IgD-negative memory B cell (primary cell): ENCODE data around the gene ADAMTS17. TPM values are rescaled to one million over a fixed set of nuclear protein-coding genes. Genes with fewer than 3 reads are reported as not detected.
"Not testable (repeated sequence)": the region's sequence is repeated elsewhere in the genome, so short reads cannot be mapped to it uniquely, and the experiment has no call there.

Experiments
- H3K27ac Mint-ChIP-seq, 3 donors: one replicate each; pipeline ENCODE4 v1.8.0; 2020 to 2022; ENCODE audit warnings: mild to moderate bottlenecking in 3 of 3, mixed read lengths in 3 of 3, moderate library complexity in 1 of 3
- H3K27me3 Mint-ChIP-seq: one replicate; pipeline ENCODE4 v1.8.0; 2021; ENCODE audit warnings: mixed read lengths
- H3K36me3 Mint-ChIP-seq: one replicate; pipeline ENCODE4 v1.8.0; 2020; ENCODE audit warnings: mild to moderate bottlenecking, mixed read lengths
- H3K4me1 Mint-ChIP-seq, 3 donors: one replicate each; pipeline ENCODE4 v1.8.0; 2020 to 2022; ENCODE audit warnings: mixed read lengths in 3 of 3, mild to moderate bottlenecking in 1 of 3
- H3K4me3 Mint-ChIP-seq, 4 donors: one replicate each; pipeline ENCODE4 v1.8.0; 2020 to 2022; ENCODE audit warnings: mild to moderate bottlenecking in 4 of 4, mixed read lengths in 4 of 4, moderate library complexity in 3 of 4
- H3K9me3 Mint-ChIP-seq, 3 donors: one replicate each; pipeline ENCODE4 v1.8.0; 2020 to 2021; ENCODE audit warnings: mixed read lengths in 3 of 3, mild to moderate bottlenecking in 1 of 3
- polyA plus RNA-seq: library from polyadenylated mRNA; unstranded; fragments of 300-500 nt; fragmentation: Illumina TruSeq; gene quantifications from one replicate; pipeline ENCODE4 v1.2.3, GENCODE V29; 2021

The ADAMTS17 gene
- polyA plus RNA-seq, 1 donor from 2014 or later: not detected

GRCh38 chr15:99986297-99987118 lies 355.3 kb downstream of the ADAMTS17 start:
- Mint-ChIP-seq H3K27ac (no peak overlapping the region), H3K27me3 (peaks cover 10% of the 10 kb centered on the region), H3K36me3 (no peaks in the 10 kb centered on the region)

GRCh38 chr15:99985878-99986277 lies 355.9 kb downstream of the ADAMTS17 start:
- peaks cover 12% of the 10 kb centered on the region for H3K27me3 Mint-ChIP-seq
- no peaks in the 10 kb centered on the region for H3K36me3 Mint-ChIP-seq
- no peak overlapping the region for H3K4me3 Mint-ChIP-seq
- no peaks in the 10 kb centered on the region for H3K4me1 Mint-ChIP-seq
- peaks cover 0 to 2% (median 0%) of the 10 kb centered on the region in 3 donors for H3K9me3 Mint-ChIP-seq
- no peak overlapping the region for H3K27ac Mint-ChIP-seq

More at GRCh38 chr15:99986297-99987118, 355.3 kb downstream of the ADAMTS17 start:
- Mint-ChIP-seq H3K4me3 (no peak overlapping the region), H3K4me1 (no peaks in the 10 kb centered on the region), H3K9me3 (peaks cover 0 to 2% (median 0%) of the 10 kb centered on the region in 3 donors)

- Mint-ChIP-seq H3K9me3 (peaks cover 0 to 2% (median 0%) of the 10 kb centered on the region in 3 donors), H3K27me3 (peaks cover 14% of the 10 kb centered on the region), H3K4me1 (no peaks in the 10 kb centered on the region), H3K4me3 (no peak overlapping the region), H3K27ac (no peak overlapping the region), H3K36me3 (no peaks in the 10 kb centered on the region)
Observed at GRCh38 chr15:99984491-99985243, 357.1 kb downstream of the ADAMTS17 start.

- no peaks in the 10 kb centered on the region for H3K36me3 Mint-ChIP-seq
- H3K9me3 Mint-ChIP-seq: peaks cover 0 to 2% (median 0%) of the 10 kb centered on the region in 3 donors
- no peak overlapping the region for H3K4me3 Mint-ChIP-seq
- H3K27ac Mint-ChIP-seq: no peak overlapping the region
- no peaks in the 10 kb centered on the region for H3K4me1 Mint-ChIP-seq
- H3K27me3 Mint-ChIP-seq: peaks cover 14% of the 10 kb centered on the region
Observed at GRCh38 chr15:99983886-99984286, 357.9 kb downstream of the ADAMTS17 start.

- Mint-ChIP-seq H3K27me3 (peaks cover 14% of the 10 kb centered on the region), H3K4me1 (no peaks in the 10 kb centered on the region), H3K4me3 (no peak overlapping the region), H3K9me3 (peaks cover 0 to 2% (median 0%) of the 10 kb centered on the region in 3 donors), H3K27ac (no peak overlapping the region), H3K36me3 (no peaks in the 10 kb centered on the region)
Observed at GRCh38 chr15:99983171-99983885, 358.4 kb downstream of the ADAMTS17 start.

- H3K4me1 Mint-ChIP-seq: no peaks in the 10 kb centered on the region
- peaks cover 12% of the 10 kb centered on the region for H3K27me3 Mint-ChIP-seq
- no peaks in the 10 kb centered on the region for H3K9me3 Mint-ChIP-seq
- no peak overlapping the region for H3K4me3 Mint-ChIP-seq
- H3K36me3 Mint-ChIP-seq: no peaks in the 10 kb centered on the region
- no peak overlapping the region for H3K27ac Mint-ChIP-seq
Observed at GRCh38 chr15:99982662-99983061, 359.1 kb downstream of the ADAMTS17 start.

GRCh38 chr15:99981839-99982658 lies 359.7 kb downstream of the ADAMTS17 start:
- Mint-ChIP-seq H3K36me3 (no peaks in the 10 kb centered on the region), H3K27me3 (peaks cover 12% of the 10 kb centered on the region), H3K4me3 (no peak overlapping the region), H3K27ac (no peak overlapping the region), H3K4me1 (no peaks in the 10 kb centered on the region), H3K9me3 (no peaks in the 10 kb centered on the region)

- no peaks in the 10 kb centered on the region for H3K4me1 Mint-ChIP-seq
Observed at GRCh38 chr15:99981191-99981647, 360.6 kb downstream of the ADAMTS17 start.

GRCh38 chr15:99980752-99981151 lies 361.0 kb downstream of the ADAMTS17 start:
- Mint-ChIP-seq H3K9me3 (no peaks in the 10 kb centered on the region), H3K36me3 (no peaks in the 10 kb centered on the region), H3K27me3 (peaks cover 12% of the 10 kb centered on the region), H3K27ac (no peak overlapping the region), H3K4me3 (no peak overlapping the region), H3K4me1 (no peaks in the 10 kb centered on the region)

More at GRCh38 chr15:99981191-99981647, 360.6 kb downstream of the ADAMTS17 start:
- Mint-ChIP-seq H3K27me3 (peaks cover 12% of the 10 kb centered on the region), H3K27ac (no peak overlapping the region), H3K4me3 (no peak overlapping the region), H3K36me3 (no peaks in the 10 kb centered on the region), H3K9me3 (no peaks in the 10 kb centered on the region)

GRCh38 chr15:99979886-99980285 lies 361.9 kb downstream of the ADAMTS17 start:
- not testable (repeated sequence) for H3K27ac Mint-ChIP-seq, H3K4me3 Mint-ChIP-seq, H3K4me1 Mint-ChIP-seq, H3K9me3 Mint-ChIP-seq, H3K36me3 Mint-ChIP-seq
- peaks cover 12% of the 10 kb centered on the region for H3K27me3 Mint-ChIP-seq

GRCh38 chr15:99979371-99979770 lies 362.4 kb downstream of the ADAMTS17 start:
- Mint-ChIP-seq H3K27ac (no peak overlapping the region), H3K36me3 (no peaks in the 10 kb centered on the region), H3K4me3 (no peak overlapping the region), H3K27me3 (peaks cover 12% of the 10 kb centered on the region), H3K9me3 (no peaks in the 10 kb centered on the region), H3K4me1 (no peaks in the 10 kb centered on the region)

GRCh38 chr15:99978426-99978825 lies 363.3 kb downstream of the ADAMTS17 start:
- Mint-ChIP-seq H3K27me3 (peaks cover 7% of the 10 kb centered on the region), H3K36me3 (no peaks in the 10 kb centered on the region), H3K4me3 (no peak overlapping the region), H3K27ac (no peak overlapping the region), H3K4me1 (no peaks in the 10 kb centered on the region), H3K9me3 (no peaks in the 10 kb centered on the region)

GRCh38 chr15:99977929-99978328 lies 363.8 kb downstream of the ADAMTS17 start:
- no peak overlapping the region for H3K4me3 Mint-ChIP-seq
- peaks cover 2% of the 10 kb centered on the region for H3K36me3 Mint-ChIP-seq
- no peaks in the 10 kb centered on the region for H3K4me1 Mint-ChIP-seq
- no peak overlapping the region for H3K27ac Mint-ChIP-seq
- no peaks in the 10 kb centered on the region for H3K9me3 Mint-ChIP-seq
- H3K27me3 Mint-ChIP-seq: peaks cover 4% of the 10 kb centered on the region

- H3K4me1 Mint-ChIP-seq: no peaks in the 10 kb centered on the region
- no peak overlapping the region for H3K4me3 Mint-ChIP-seq
- no peaks in the 10 kb centered on the region for H3K9me3 Mint-ChIP-seq
- no peak overlapping the region for H3K27ac Mint-ChIP-seq
- peaks cover 2% of the 10 kb centered on the region for H3K36me3 Mint-ChIP-seq
- H3K27me3 Mint-ChIP-seq: peaks cover 4% of the 10 kb centered on the region
Observed at GRCh38 chr15:99976811-99977271, 364.9 kb downstream of the ADAMTS17 start.
